Spleen (tissue), 7 donors: ENCODE results near the gene PIGR.

Experiments
- POLR2A ChIP-seq, 3 donors: fragments of 450-650 bp; IDR thresholded peaks; one replicate each; pipeline ENCODE4 v1.5.1; 2017; ENCODE audit warnings: antibody characterized with exemption in 3 of 3, mild to moderate bottlenecking in 1 of 3
- TF ChIP-seq, protein P1 (sequence below), 11 experiments: fragments of 200-600 bp in 7 of 11; fragments of 450-650 bp in 4 of 11; sonication (generic) in 4 of 11; IDR thresholded peaks in 8 of 11; conservative IDR thresholded peaks in 3 of 11; 1 replicate in 7 of 11; 2 replicates in 4 of 11; pipeline versions ENCODE4 v1.4.0 to v1.8.0; 2016 to 2021; ENCODE audit warnings: antibody characterized with exemption in 11 of 11, inconsistent platforms in 4 of 11, mild to moderate bottlenecking in 1 of 11
- donor health status: DM: no; HTN: no; CAD: no; lungs with moderate emphysema.
- donor health status: DM: no; HTN: no; CAD: no.
- donor health status: DM: no; HTN: no; CAD: no.

DNA sequence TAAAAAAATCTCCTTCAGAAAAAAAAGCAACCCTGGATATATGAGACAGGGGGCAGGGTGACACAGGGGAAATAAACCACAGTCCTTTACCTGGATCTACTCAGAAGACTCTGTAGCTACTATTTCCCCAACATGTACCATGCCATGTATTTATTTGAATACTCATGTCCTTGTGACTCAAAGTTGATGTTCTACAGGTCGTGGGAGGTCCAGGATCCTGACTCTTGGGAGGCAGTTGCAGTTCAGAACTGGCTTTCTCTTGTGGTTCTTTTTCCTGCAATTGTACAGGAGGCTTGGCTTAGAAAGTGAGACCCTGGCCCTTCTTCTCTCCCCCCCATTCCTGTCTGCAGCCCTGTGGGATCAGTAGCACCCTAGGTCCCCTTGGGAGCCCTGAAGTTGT is 54.9 kb downstream of the PIGR start:
- TF ChIP-seq, protein P1, sequence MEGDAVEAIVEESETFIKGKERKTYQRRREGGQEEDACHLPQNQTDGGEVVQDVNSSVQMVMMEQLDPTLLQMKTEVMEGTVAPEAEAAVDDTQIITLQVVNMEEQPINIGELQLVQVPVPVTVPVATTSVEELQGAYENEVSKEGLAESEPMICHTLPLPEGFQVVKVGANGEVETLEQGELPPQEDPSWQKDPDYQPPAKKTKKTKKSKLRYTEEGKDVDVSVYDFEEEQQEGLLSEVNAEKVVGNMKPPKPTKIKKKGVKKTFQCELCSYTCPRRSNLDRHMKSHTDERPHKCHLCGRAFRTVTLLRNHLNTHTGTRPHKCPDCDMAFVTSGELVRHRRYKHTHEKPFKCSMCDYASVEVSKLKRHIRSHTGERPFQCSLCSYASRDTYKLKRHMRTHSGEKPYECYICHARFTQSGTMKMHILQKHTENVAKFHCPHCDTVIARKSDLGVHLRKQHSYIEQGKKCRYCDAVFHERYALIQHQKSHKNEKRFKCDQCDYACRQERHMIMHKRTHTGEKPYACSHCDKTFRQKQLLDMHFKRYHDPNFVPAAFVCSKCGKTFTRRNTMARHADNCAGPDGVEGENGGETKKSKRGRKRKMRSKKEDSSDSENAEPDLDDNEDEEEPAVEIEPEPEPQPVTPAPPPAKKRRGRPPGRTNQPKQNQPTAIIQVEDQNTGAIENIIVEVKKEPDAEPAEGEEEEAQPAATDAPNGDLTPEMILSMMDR (IDR thresholded peaks at IDR 0.05 in 8 of 11, conservative IDR thresholded peaks at IDR 0.05 in 3 of 11), result no peak
- TF ChIP-seq POLR2A (IDR thresholded peaks at IDR 0.05), result no peak
